Left ventricle myocardium superior (tissue), 1 donor: Measurements from ENCODE around the gene NDUFAF8. TPM values are rescaled to one million over a fixed set of nuclear protein-coding genes. Genes with fewer than 3 reads are reported as not detected.

ENCODE experiments used
- ATAC-seq: fragments of 200-7000 bp; cut with Tn5 transposase; one replicate; pipeline ENCODE4 v1.9.1; 2020; ENCODE audit warnings: mild to moderate bottlenecking, moderate library complexity
- DNase-seq: peaks from one replicate; pipeline ENCODE4 v3.0.0-alpha.2; 2020
- intact Hi-C: fragments of 100-400 bp; cut with micrococcal nuclease; formaldehyde crosslinking; loops from one replicate; pipeline ENCODE4 v1.11.0; 2022
- total RNA-seq: library from RNA; stranded (reverse); fragmentation: NEBNext Ultra II Directional; extraction: Animal tissue kit (Norgen Biotek cat#: 25700); gene quantifications from one replicate; pipeline ENCODE4 v1.2.1, GENCODE V29; 2021
- donor health status: DM: no; HTN: yes; CAD: no; lungs with severe emphysema.

The NDUFAF8 gene
- total RNA-seq, 1 donor from 2014 or later: 53.7 TPM

- DNase-seq (no peak), ATAC-seq (no peak)
- intact Hi-C loops: no loop called here
Observed at GRCh38 chr17:81199482-81199830, 39.7 kb upstream of the NDUFAF8 start.

DNA sequence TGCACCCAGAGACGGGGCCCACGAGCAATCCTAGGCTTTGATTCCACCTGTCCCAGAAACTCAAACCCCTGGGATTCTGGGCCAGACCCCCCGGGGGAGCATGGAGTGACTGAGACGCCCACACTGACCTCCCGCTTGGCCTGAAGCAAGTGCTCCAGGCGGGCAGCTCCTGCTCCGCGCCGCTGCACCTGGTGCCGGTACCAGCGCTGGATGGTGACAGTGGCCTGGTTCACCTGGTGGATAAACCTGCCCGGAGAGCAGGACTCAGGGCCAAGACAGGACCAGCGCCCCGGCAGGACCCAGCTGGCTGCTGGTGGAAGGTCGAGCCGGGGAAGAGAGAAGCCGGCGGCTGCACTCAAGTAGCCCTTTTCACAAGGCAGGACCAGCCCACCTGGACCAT lies 38.9 kb upstream of the NDUFAF8 start:
- intact Hi-C loops: no loop called here
- ATAC-seq: no peak
- no peak for DNase-seq

GRCh38 chr17:81200695-81201580 lies 38.2 kb upstream of the NDUFAF8 start:
- DNase-seq: no peak
- intact Hi-C loops: no loop called here
- ATAC-seq: peak; percentile 65

DNA sequence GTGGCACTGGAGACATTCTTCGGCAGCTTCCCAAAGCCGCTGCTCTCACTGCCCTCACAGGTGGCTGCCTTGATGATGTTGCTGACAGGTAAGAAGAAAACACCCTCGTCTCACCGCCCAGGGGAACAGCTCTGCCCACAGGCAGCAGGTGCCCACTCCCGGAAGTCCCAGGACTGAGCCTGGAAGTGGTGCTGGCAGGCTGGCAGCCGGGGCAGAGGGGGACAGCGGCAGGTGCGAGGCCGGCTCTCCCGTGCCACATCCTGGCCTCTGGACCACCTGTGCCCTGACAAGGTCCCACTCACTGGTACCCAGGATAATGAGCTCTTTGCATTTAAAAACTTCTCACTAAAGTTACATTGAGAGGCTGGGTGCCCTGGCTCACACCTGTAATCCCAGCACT lies 36.8 kb upstream of the NDUFAF8 start:
- DNase-seq: no peak
- ATAC-seq: no peak
- intact Hi-C loops: no loop called here

- no peak for DNase-seq
- intact Hi-C loops: no loop called here
- ATAC-seq: no peak
Observed at GRCh38 chr17:81203136-81203535, 36.0 kb upstream of the NDUFAF8 start.

- intact Hi-C loops: no loop called here
- ATAC-seq (no peak), DNase-seq (no peak)
Observed at GRCh38 chr17:81204578-81204977, 34.5 kb upstream of the NDUFAF8 start.

DNA sequence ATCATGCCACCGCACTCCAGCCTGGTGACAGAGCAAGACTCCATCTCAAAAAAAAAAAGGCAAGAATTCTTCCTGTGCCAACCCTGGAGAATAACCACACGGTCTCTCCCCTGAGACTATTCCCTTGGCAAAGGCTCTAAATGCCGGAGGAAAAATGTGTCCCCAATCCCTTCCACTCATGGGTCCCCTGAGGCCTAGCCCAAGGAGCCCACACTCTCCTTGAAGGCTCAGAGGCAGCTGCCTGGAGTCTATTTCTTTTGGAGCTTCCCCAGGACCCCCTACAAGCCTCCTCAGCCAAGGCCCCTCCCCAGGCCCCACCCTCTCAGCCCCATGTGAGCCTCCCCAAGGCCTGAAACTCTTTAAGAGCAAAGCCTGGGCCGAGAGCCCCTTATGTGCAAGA lies 33.0 kb upstream of the NDUFAF8 start:
- no peak for ATAC-seq
- intact Hi-C loops: no loop called here
- DNase-seq: no peak

GRCh38 chr17:81206657-81207056 lies 32.5 kb upstream of the NDUFAF8 start:
- intact Hi-C loops: no loop called here
- no peak for DNase-seq
- ATAC-seq: no peak

DNA sequence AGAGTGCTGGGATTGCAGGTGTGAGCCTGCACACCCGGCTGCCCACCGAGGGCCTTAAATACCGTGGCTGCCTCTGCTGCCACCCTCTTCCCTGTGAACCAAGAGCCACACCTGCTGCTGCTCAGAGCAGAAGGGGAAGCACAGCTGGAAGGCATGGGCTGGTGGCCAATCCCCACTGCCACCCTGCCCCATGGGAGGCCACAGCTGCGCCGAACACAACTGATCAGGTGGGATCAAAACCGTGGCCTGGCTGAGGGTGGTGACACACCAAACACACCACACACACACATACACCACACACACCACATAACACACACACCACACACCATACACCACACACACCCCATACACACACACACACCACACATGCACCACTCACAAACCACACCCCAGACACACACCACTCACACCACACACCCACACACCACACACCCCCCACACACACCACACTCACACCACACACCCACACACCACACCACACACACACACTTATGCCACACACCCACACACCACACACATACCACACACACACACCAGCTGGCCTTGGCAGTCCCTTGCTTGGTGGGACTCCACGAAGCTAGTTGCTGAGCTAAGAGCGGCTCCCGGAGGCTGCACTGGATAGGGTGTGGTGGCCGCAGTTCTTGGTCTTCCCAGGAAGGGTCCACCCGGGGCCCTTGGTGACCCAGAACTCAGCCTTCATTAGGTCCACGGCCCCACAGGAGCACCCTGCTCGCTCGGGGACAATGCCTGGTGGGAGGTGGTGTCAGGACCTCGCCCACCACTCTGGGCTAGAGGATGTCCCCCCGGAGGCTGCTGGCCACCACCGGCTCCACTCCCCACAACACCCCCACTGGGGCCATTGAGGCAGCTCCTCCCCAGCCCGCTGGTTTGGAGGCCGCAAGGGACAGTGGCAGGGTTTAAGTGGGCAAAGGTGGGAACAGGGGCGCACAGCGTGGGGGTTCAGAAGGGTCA lies 31.2 kb upstream of the NDUFAF8 start:
- DNase-seq (no peak), ATAC-seq (no peak)
- intact Hi-C loops: no loop called here

DNA sequence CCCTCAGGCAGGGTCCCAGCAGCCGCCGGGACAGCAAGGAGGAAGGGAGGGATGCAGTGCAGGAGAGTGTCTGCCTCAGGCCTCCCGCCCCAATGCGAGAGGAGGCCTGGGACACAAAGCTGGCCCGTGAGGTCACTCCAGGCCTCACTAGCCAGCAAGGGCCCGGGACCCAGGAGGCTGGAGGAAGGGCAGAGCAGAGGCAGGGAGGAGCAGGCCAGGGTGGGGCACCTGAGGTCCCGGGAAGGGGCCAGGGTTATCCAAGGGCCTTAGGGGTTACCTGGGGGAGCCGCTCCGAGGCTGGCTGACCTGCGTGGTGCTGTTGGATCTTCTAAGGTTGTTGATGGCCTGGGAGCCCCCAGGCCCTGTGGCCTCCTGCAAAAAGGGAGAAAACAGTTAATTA lies 30.5 kb upstream of the NDUFAF8 start:
- ATAC-seq: no peak
- no peak for DNase-seq
- intact Hi-C loops: no loop called here

DNA sequence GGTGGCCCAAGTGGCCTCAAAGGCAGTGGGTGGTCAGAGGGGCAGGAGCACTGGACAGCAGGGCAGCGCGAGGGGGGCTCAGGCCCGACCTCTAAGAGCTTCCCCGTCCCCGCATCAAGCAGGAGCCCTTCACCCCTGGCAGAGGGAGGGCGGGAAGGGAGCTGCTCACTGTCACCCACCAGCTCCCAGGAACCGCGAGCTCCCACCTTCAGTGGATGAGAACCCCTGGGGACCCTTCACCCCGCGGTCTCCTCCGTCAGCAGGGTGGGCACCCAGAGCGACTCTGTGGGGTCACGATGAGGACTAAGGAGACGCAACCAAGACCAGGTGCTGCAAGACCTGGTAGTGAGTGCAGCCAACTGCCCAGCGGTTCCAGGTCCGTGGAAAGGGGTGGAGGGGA lies 30.0 kb upstream of the NDUFAF8 start:
- DNase-seq (no peak), ATAC-seq (no peak)
- intact Hi-C loops: no loop called here

- intact Hi-C loops: no loop called here
- DNase-seq (no peak), ATAC-seq (no peak)
Observed at GRCh38 chr17:81210466-81210865, 28.7 kb upstream of the NDUFAF8 start.

GRCh38 chr17:81210868-81211267 lies 28.2 kb upstream of the NDUFAF8 start:
- DNase-seq: no peak
- intact Hi-C loops: no loop called here
- no peak for ATAC-seq

DNA sequence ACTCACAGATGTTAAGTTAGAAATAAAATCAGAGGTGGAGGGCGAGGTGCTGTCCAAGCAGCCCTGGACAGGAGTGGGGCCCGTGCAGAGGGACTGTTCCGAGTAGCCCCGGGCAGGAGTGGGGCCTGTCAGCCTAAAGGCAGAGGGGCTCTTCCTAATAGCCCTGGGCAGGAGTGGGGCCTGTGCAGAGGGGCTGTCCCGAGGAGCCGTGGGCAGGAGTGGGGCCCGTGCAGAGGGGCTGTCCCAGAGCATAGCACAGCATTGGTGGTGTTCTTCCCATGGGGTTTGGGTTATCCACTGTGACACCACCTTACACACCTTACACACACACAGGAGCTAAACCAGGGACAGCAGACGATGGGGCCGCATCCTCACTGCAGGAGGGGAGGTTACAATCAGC lies 26.8 kb upstream of the NDUFAF8 start:
- ATAC-seq (no peak), DNase-seq (no peak)
- intact Hi-C loops: no loop called here

DNA sequence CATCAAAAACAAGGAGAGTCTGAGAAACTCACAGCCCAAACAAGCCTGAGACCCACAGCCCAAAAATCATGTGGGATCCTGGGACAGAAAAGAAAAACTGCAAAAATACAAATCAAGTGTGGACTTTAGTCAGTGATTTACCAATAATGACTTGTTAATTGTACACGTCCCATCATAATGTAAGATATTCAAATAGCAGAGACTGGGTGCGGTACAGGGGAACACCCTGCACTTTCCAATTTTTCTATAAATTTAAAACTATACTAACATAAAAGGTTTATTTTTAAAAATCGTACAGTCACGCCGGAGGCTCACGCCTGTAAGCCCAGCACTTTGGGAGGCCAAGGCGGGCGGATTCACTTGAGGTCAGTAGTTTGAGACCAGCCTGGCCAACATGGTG lies 25.1 kb upstream of the NDUFAF8 start:
- intact Hi-C loops: no loop called here
- ATAC-seq (no peak), DNase-seq (no peak)

GRCh38 chr17:81217491-81217890 lies 21.6 kb upstream of the NDUFAF8 start:
- DNase-seq (no peak), ATAC-seq (no peak)
- intact Hi-C loops: no loop called here

GRCh38 chr17:81218459-81218858 lies 20.7 kb upstream of the NDUFAF8 start:
- DNase-seq: no peak
- intact Hi-C loops: no loop called here

GRCh38 chr17:81218991-81219390 lies 20.1 kb upstream of the NDUFAF8 start:
- intact Hi-C loops: no loop called here
- DNase-seq (no peak), ATAC-seq (no peak)

More at GRCh38 chr17:81218459-81218858, 20.7 kb upstream of the NDUFAF8 start:
- no peak for ATAC-seq

- ATAC-seq (no peak), DNase-seq (no peak)
- intact Hi-C loops: no loop called here
Observed at GRCh38 chr17:81219476-81220180, 19.5 kb upstream of the NDUFAF8 start.

- intact Hi-C loops: no loop called here
- ATAC-seq (no peak), DNase-seq (no peak)
Observed at GRCh38 chr17:81221371-81221841, 17.7 kb upstream of the NDUFAF8 start.
